H1 (cell line): ENCODE measurements around the gene PLEKHG5. TPM values are rescaled to one million over a fixed set of nuclear protein-coding genes. Genes with fewer than 3 reads are reported as not detected.

Experiments
- CTCF ChIA-PET: fragments of 300-600 bp; sonication (Branson Sonifier 250); formaldehyde crosslinking; loops from one replicate; lab custom pipeline; 2021; ENCODE audit not compliant: partially characterized antibody; lab: Charles Lee
- POLR2A ChIA-PET: fragments of 300-600 bp; sonication (Branson Sonifier 250); formaldehyde crosslinking; loops from one replicate; lab custom pipeline; 2021; ENCODE audit warnings: inconsistent platforms; ENCODE audit not compliant: partially characterized antibody; lab: Charles Lee
- DNase-seq, 2 experiments: peaks; one replicate each; pipeline versions ENCODE4 v3.0.0 to v3.0.0-alpha.2; 2010 to 2022; ENCODE audit warnings: low spot score in 2 of 2, low read depth in 1 of 2, mixed read lengths in 1 of 2
- FAIRE-seq: peaks from 2 replicates; lab custom pipeline; 2011; peaks lifted over from hg19 to GRCh38; lab: Jason Lieb, UNC
- H2AFZ ChIP-seq: 2 replicates; pipeline ENCODE4 v1.8.1; 2012; ENCODE audit warnings: low read length, inconsistent platforms
- H2AK5ac ChIP-seq: 2 replicates; pipeline ENCODE4 v1.6.1; 2013; ENCODE audit warnings: low read depth, low read length
- H2BK120ac ChIP-seq: replicated peaks from 2 replicates; pipeline ENCODE3; 2013; ENCODE audit warnings: low read depth, low read length, inconsistent platforms
- H2BK12ac ChIP-seq: 2 replicates; pipeline ENCODE4 v1.6.1; 2013; ENCODE audit warnings: low read depth, low read length
- H2BK15ac ChIP-seq: 2 replicates; pipeline ENCODE4 v1.6.1; 2013; ENCODE audit warnings: low read length
- H2BK20ac ChIP-seq: 2 replicates; pipeline ENCODE4 v1.6.1; 2013; ENCODE audit warnings: low read length
- H2BK5ac ChIP-seq: 2 replicates; pipeline ENCODE4 v1.6.1; 2013; ENCODE audit warnings: low read depth, low read length
- H3K14ac ChIP-seq: 2 replicates; pipeline ENCODE4 v1.6.1; 2013; ENCODE audit warnings: inconsistent platforms; ENCODE audit not compliant: insufficient read length
- H3K18ac ChIP-seq: 2 replicates; pipeline ENCODE4 v1.6.1; 2013; ENCODE audit warnings: low read length; ENCODE audit errors: extremely low read depth
- H3K23ac ChIP-seq: 2 replicates; pipeline ENCODE4 v1.6.1; 2013; ENCODE audit warnings: inconsistent platforms; ENCODE audit not compliant: insufficient read length
- H3K23me2 ChIP-seq: 2 replicates; pipeline ENCODE4 v1.6.1; 2013; ENCODE audit warnings: low read depth, low read length
- H3K27ac ChIP-seq: 2 replicates; pipeline ENCODE4 v1.6.1; 2011; ENCODE audit warnings: low read depth, low read length, inconsistent platforms
- H3K27me3 ChIP-seq, 4 experiments: replicated peaks in 1 of 4; 1 replicate in 1 of 4; 2 replicates in 3 of 4; pipeline versions ENCODE4 v1.6.1 to v1.8.1; 2011 to 2013; ENCODE audit warnings: low read length in 3 of 4, mild to moderate bottlenecking in 3 of 4, inconsistent platforms in 2 of 4, mixed read lengths in 2 of 4, moderate library complexity in 1 of 4; ENCODE audit not compliant: control insufficient read depth in 3 of 4, insufficient read depth in 3 of 4; ENCODE audit errors: extremely low read depth in 1 of 4
- H3K36me3 ChIP-seq, 4 experiments: 2 replicates each; pipeline versions ENCODE4 v1.6.1 to v1.8.1; 2011 to 2013; ENCODE audit warnings: mild to moderate bottlenecking in 4 of 4, low read length in 3 of 4, moderate library complexity in 2 of 4, control low read depth in 1 of 4, inconsistent platforms in 1 of 4; ENCODE audit not compliant: insufficient read depth in 4 of 4, control insufficient read depth in 2 of 4
- H3K4ac ChIP-seq: replicated peaks from 2 replicates; pipeline ENCODE3; 2013; ENCODE audit warnings: low read length, low read depth, mixed read lengths, inconsistent platforms; ENCODE audit not compliant: insufficient read length
- H3K4me1 ChIP-seq, 4 experiments: replicated peaks in 1 of 4; 1 replicate in 1 of 4; 2 replicates in 3 of 4; pipeline versions ENCODE4 v1.6.1 to v1.8.1; 2011 to 2013; ENCODE audit warnings: low read length in 3 of 4, inconsistent platforms in 2 of 4, mixed read lengths in 1 of 4; ENCODE audit not compliant: insufficient read depth in 4 of 4, control insufficient read depth in 3 of 4
- H3K4me2 ChIP-seq, 2 experiments: 2 replicates each; pipeline versions ENCODE4 v1.6.1 to v1.8.1; 2011 to 2013; ENCODE audit warnings: low read depth in 2 of 2, low read length in 2 of 2, control low read depth in 1 of 2, inconsistent platforms in 1 of 2, mild to moderate bottlenecking in 1 of 2; ENCODE audit not compliant: insufficient read depth in 1 of 2
- H3K4me3 ChIP-seq, 4 experiments: fragments of 200-600, 300-600 bp in 1 of 4; sonication (generic), shearing (Covaris generic), sonication (Bioruptor Twin) in 1 of 4; 2 replicates each; pipeline versions ENCODE4 v1.5.1 to v1.8.1; 2011 to 2016; ENCODE audit warnings: low read length in 4 of 4, low read depth in 3 of 4, control low read depth in 2 of 4, inconsistent platforms in 2 of 4, mild to moderate bottlenecking in 2 of 4, mixed read lengths in 1 of 4, moderate library complexity in 1 of 4; ENCODE audit not compliant: insufficient read depth in 2 of 4; ENCODE audit errors: extremely low read depth in 1 of 4
- H3K56ac ChIP-seq: replicated peaks from 2 replicates; pipeline ENCODE3; 2013; ENCODE audit warnings: low read depth, mild to moderate bottlenecking, mixed read lengths, low read length, inconsistent platforms; ENCODE audit not compliant: insufficient read length
- H3K79me1 ChIP-seq: 2 replicates; pipeline ENCODE4 v1.6.1; 2013; ENCODE audit warnings: low read depth, low read length, control low read depth
- H3K79me2 ChIP-seq, 2 experiments: 2 replicates each; pipeline versions ENCODE4 v1.6.1 to v1.8.1; 2012 to 2013; ENCODE audit warnings: low read length in 2 of 2, mild to moderate bottlenecking in 2 of 2, inconsistent platforms in 1 of 2; ENCODE audit not compliant: insufficient read depth in 2 of 2, control insufficient read depth in 1 of 2
- H3K9ac ChIP-seq, 4 experiments: replicated peaks in 1 of 4; 1 replicate in 1 of 4; 2 replicates in 3 of 4; pipeline versions ENCODE4 v1.6.1 to v1.8.1; 2011 to 2013; ENCODE audit warnings: low read depth in 3 of 4, low read length in 3 of 4, control low read depth in 2 of 4, mild to moderate bottlenecking in 2 of 4, moderate library complexity in 2 of 4, inconsistent platforms in 1 of 4; ENCODE audit errors: extremely low read depth in 1 of 4
- H3K9me3 ChIP-seq, 2 experiments: 2 replicates each; pipeline versions ENCODE4 v1.6.1 to v1.8.1; 2012 to 2013; ENCODE audit warnings: mild to moderate bottlenecking in 2 of 2, moderate library complexity in 2 of 2, control low read depth in 1 of 2, inconsistent platforms in 1 of 2, low read depth in 1 of 2, low read length in 1 of 2, mixed read lengths in 1 of 2; ENCODE audit not compliant: insufficient read depth in 2 of 2
- H4K20me1 ChIP-seq, 2 experiments: replicated peaks in 1 of 2; 2 replicates each; pipeline versions ENCODE3 to v1.8.1; 2011 to 2013; ENCODE audit warnings: inconsistent platforms in 2 of 2, low read length in 2 of 2, mild to moderate bottlenecking in 1 of 2; ENCODE audit not compliant: insufficient read depth in 2 of 2, control insufficient read depth in 1 of 2
- H4K5ac ChIP-seq: 2 replicates; pipeline ENCODE4 v1.6.1; 2013; ENCODE audit warnings: low read length, low read depth, mixed read lengths, inconsistent platforms; ENCODE audit not compliant: insufficient read length
- H4K8ac ChIP-seq: 2 replicates; pipeline ENCODE4 v1.8.0; 2013; ENCODE audit warnings: mild to moderate bottlenecking, moderate library complexity, low read length, inconsistent platforms; ENCODE audit not compliant: insufficient read depth; ENCODE audit errors: extremely low read depth
- H4K91ac ChIP-seq: replicated peaks from 2 replicates; pipeline ENCODE3; 2013; ENCODE audit warnings: low read length, mixed read lengths, inconsistent platforms; ENCODE audit not compliant: insufficient read length
- BACH1 ChIP-seq: IDR thresholded peaks from 2 replicates; pipeline ENCODE4 v1.6.1; 2012; ENCODE audit warnings: low read length, improper control_type of control experiment
- EZH2 ChIP-seq: fragments of 200-600 bp; sonication (generic); IDR thresholded peaks from 2 replicates; pipeline ENCODE4 v1.7.1; 2012; ENCODE audit warnings: low read depth, mild to moderate bottlenecking, moderate library complexity, low read length, inconsistent platforms; ENCODE audit not compliant: severe bottlenecking
- JUN ChIP-seq: IDR thresholded peaks from 2 replicates; pipeline ENCODE4 v1.6.1; 2011; ENCODE audit warnings: low read depth, mild to moderate bottlenecking, improper control_type of control experiment, low read length
- NRF1 ChIP-seq: IDR thresholded peaks from 2 replicates; pipeline ENCODE4 v1.6.1; 2011; ENCODE audit warnings: mild to moderate bottlenecking, low read depth, low read length, improper control_type of control experiment
- TAF7 ChIP-seq: optimal IDR thresholded peaks from 2 replicates; pipeline ENCODE3; 2011; ENCODE audit warnings: low read depth, mild to moderate bottlenecking, inconsistent platforms, low read length, moderate library complexity, borderline replicate concordance
- TCF12 ChIP-seq: IDR thresholded peaks from 2 replicates; pipeline ENCODE4 v1.6.1; 2011; ENCODE audit warnings: low read depth, mild to moderate bottlenecking, low read length
- TEAD4 ChIP-seq: IDR thresholded peaks from 2 replicates; pipeline ENCODE4 v1.6.1; 2012; ENCODE audit warnings: low read depth, low read length, inconsistent platforms, mixed read lengths
- WGBS, 2 experiments: shearing (Covaris generic) in 1 of 2; methylation state at CpG; one replicate each; pipeline versions ENCODE4 v1.1.6 to v1.1.7; 2013 to 2015; ENCODE audit warnings: low lambda C conversion rate in 2 of 2, mixed read lengths in 2 of 2, inconsistent platforms in 1 of 2, low coverage in 1 of 2, missing lambda C conversion rate in 1 of 2; ENCODE audit not compliant: insufficient replicate concordance in 2 of 2, insufficient coverage in 1 of 2, insufficient read length in 1 of 2; ENCODE audit errors: extremely low coverage in 1 of 2, missing lambda C conversion rate in 1 of 2; 5-methylcytosine and 5-hydroxymethylcytosine counted together
- polyA plus RNA-seq, 7 experiments: library from polyadenylated mRNA; depleted of rRNA in 3 of 7; stranded (reverse) in 5 of 7; unstranded in 2 of 7; fragments of >200 nt in 5 of 7; fragments of 200-250 nt in 2 of 7; gene quantifications; 1 replicate in 5 of 7; 2 replicates in 1 of 7; 4 replicates in 1 of 7; pipeline versions ENCODE4 v1.2.1 to v1.2.3, GENCODE V29; 2011 to 2013; ENCODE audit warnings: missing spikeins in 2 of 7, mixed read lengths in 2 of 7
- total RNA-seq: library from RNA; stranded (reverse); fragmentation: NEBNext Ultra II Directional; extraction: Animal tissue kit (Norgen Biotek cat#: 25700); gene quantifications from 2 replicates; pipeline ENCODE4 v1.2.1, GENCODE V29; 2021

Gene PLEKHG5
- total and polyA plus RNA-seq, 2 of the 8 experiments (the other 6 are each of a cell fraction or from before 2014, with no cell fraction given): 10.4 to 13.8 TPM

- TF ChIP-seq NRF1 (no peak), TEAD4 (no peak), JUN (no peak), EZH2 (no peak), BACH1 (no peak), TCF12 (no peak), TAF7 (no peak)
These were observed 47.5 kb upstream of the PLEKHG5 start for GRCh38 chr1:6538956-6539355.

More at GRCh38 chr1:6538956-6539355, 47.5 kb upstream of the PLEKHG5 start:
- no peak overlapping the region for H2AK5ac ChIP-seq
- DNase-seq: no peak
- no peak overlapping the region for H2BK120ac ChIP-seq
- H4K5ac ChIP-seq: no peak overlapping the region
- H3K4ac ChIP-seq: no peak overlapping the region
- 66% methylated on average over 3 of the region's 3 CpGs; no CpG with 5 or more reads in 1 of the 2 experiments for WGBS, 2 experiments
- no peak overlapping the region for H2BK20ac ChIP-seq
- no peak overlapping the region for H3K23ac ChIP-seq
- H3K9ac ChIP-seq: no peak overlapping the region
- no peak for FAIRE-seq
- no peaks in the 10 kb centered on the region for H3K27me3 ChIP-seq
- peaks cover 0 to 12% of the 10 kb centered on the region in 2 experiments; a peak in 1 of 4 replicates for H3K79me2 ChIP-seq
- no peak overlapping the region for H2AFZ ChIP-seq
- H4K8ac ChIP-seq: no peak overlapping the region
- no peak overlapping the region for H3K4me3 ChIP-seq
- 0 out of 2 replicates have a peak, but pooled peaks cover 2% of the 10 kb centered on the region for H3K79me1 ChIP-seq
- no peak overlapping the region for H2BK12ac ChIP-seq
- H3K36me3 ChIP-seq: peaks cover 0 to 28% (median 11%) of the 10 kb centered on the region in 4 experiments; a peak in 6 of 8 replicates
- CTCF ChIA-PET: interaction anchor here (8.9 kb wide), 1 partner anchor 17 kb away, joined by 57 read pairs; no protein-coding TSS in a partner anchor
- H2BK15ac ChIP-seq: no peak overlapping the region
- H3K27ac ChIP-seq: no peak overlapping the region
- POLR2A ChIA-PET: interaction anchor here (1.5 kb wide), 1 partner anchor 65 kb away, joined by 6 read pairs; no protein-coding TSS in a partner anchor
- H3K14ac ChIP-seq: no peak overlapping the region
- no peaks in the 10 kb centered on the region for H3K4me1 ChIP-seq
- H2BK5ac ChIP-seq: no peak overlapping the region
- H3K56ac ChIP-seq: no peak overlapping the region
- no peak overlapping the region for H4K91ac ChIP-seq
- H3K18ac ChIP-seq: no peak overlapping the region
- no peaks in the 10 kb centered on the region for H3K9me3 ChIP-seq
- H3K4me2 ChIP-seq: no peak overlapping the region
- H3K23me2 ChIP-seq: no peaks in the 10 kb centered on the region
- peaks cover 2 to 7% of the 10 kb centered on the region in 2 experiments for H4K20me1 ChIP-seq
